ENCODE results near the gene FHOD3.

The FHOD3 gene

GRCh38 chr18:36295214-36295613 lies 2.3 kb upstream of the FHOD3 start:
- no peak for TF ChIP-seq CTCF (IDR thresholded peaks at IDR 0.05; ENCODE audit: extremely low read depth, missing control alignments)
- DNase-seq (ENCODE audit: low spot score) = no peak

GRCh38 chr18:36295880-36296301 lies 1.6 kb upstream of the FHOD3 start:
- no peak for TF ChIP-seq CTCF (IDR thresholded peaks at IDR 0.05; ENCODE audit: extremely low read depth, missing control alignments)
- DNase-seq (ENCODE audit: low spot score) = no peak

GRCh38 chr18:36296650-36297416 lies 680 bp upstream of the FHOD3 start:
- peak; percentile 62 for DNase-seq (ENCODE audit: low spot score)
- TF ChIP-seq CTCF (IDR thresholded peaks at IDR 0.05; ENCODE audit: extremely low read depth, missing control alignments) = peak; percentile 22

GRCh38 chr18:36298126-36298741 lies 721 bp downstream of the FHOD3 start:
- no peak for TF ChIP-seq CTCF (IDR thresholded peaks at IDR 0.05; ENCODE audit: extremely low read depth, missing control alignments)
- peak; percentile 60 for DNase-seq (ENCODE audit: low spot score)

- TF ChIP-seq CTCF (IDR thresholded peaks at IDR 0.05; ENCODE audit: extremely low read depth, missing control alignments) = no peak
- DNase-seq (ENCODE audit: low spot score) = no peak
These were observed 1.5 kb downstream of the FHOD3 start for GRCh38 chr18:36299015-36299414.

- DNase-seq (ENCODE audit: low spot score) = no peak
- no peak for TF ChIP-seq CTCF (IDR thresholded peaks at IDR 0.05; ENCODE audit: extremely low read depth, missing control alignments)
These were observed 2.7 kb downstream of the FHOD3 start for GRCh38 chr18:36300211-36300610.

GRCh38 chr18:36301884-36302283 lies 4.4 kb downstream of the FHOD3 start:
- DNase-seq (ENCODE audit: low spot score) = no peak
- TF ChIP-seq CTCF (IDR thresholded peaks at IDR 0.05; ENCODE audit: extremely low read depth, missing control alignments) = no peak

Data from GM20000 (cell line).